HL-60 (cell line): ENCODE results near the gene RNF141.
A peak's percentile ranks its signal among the peaks of the same experiment; 100 is the strongest.

ENCODE experiments used
- DNase-seq, 2 experiments: peaks; one replicate each; pipeline ENCODE4 v3.0.0-alpha.2; 2010 to 2020; ENCODE audit warnings: low read depth in 1 of 2, low spot score in 1 of 2
- H3K27ac ChIP-seq: fragments of 250-450 bp; sonication (Bioruptor Pico); replicated peaks from 2 replicates; pipeline ENCODE4 v1.5.1; 2020; ENCODE audit warnings: mild to moderate bottlenecking, moderate library complexity
- H3K27me3 ChIP-seq: fragments of 250-450 bp; sonication (Bioruptor Pico); 2 replicates; pipeline ENCODE4 v1.5.1; 2021; ENCODE audit warnings: mild to moderate bottlenecking, moderate library complexity; ENCODE audit not compliant: insufficient read depth, poor library complexity, severe bottlenecking
- H3K4me3 ChIP-seq: replicated peaks from 2 replicates; pipeline ENCODE4 v1.5.1; 2011; ENCODE audit warnings: mild to moderate bottlenecking, control low read depth, low read length; ENCODE audit not compliant: insufficient read depth
- GABPA ChIP-seq: IDR thresholded peaks from 2 replicates; pipeline ENCODE4 v1.6.1; 2012; ENCODE audit warnings: low read depth
- POLR2AphosphoS5 ChIP-seq: IDR thresholded peaks from 2 replicates; pipeline ENCODE4 v1.6.1; 2012; ENCODE audit warnings: low read depth
- SPI1 ChIP-seq: IDR thresholded peaks from 2 replicates; pipeline ENCODE4 v1.6.1; 2012; ENCODE audit warnings: low read depth, mild to moderate bottlenecking, borderline replicate concordance
- TF ChIP-seq, protein P1 (sequence below): IDR thresholded peaks from 2 replicates; pipeline ENCODE4 v1.6.1; 2012; ENCODE audit warnings: low read depth; ENCODE audit not compliant: insufficient replicate concordance
- TF ChIP-seq, protein P2 (sequence below): IDR thresholded peaks from one replicate; pipeline ENCODE4 v1.5.1; 2011; ENCODE audit warnings: low read length, control low read depth, inconsistent platforms; ENCODE audit not compliant: insufficient read depth

The RNF141 gene

DNA sequence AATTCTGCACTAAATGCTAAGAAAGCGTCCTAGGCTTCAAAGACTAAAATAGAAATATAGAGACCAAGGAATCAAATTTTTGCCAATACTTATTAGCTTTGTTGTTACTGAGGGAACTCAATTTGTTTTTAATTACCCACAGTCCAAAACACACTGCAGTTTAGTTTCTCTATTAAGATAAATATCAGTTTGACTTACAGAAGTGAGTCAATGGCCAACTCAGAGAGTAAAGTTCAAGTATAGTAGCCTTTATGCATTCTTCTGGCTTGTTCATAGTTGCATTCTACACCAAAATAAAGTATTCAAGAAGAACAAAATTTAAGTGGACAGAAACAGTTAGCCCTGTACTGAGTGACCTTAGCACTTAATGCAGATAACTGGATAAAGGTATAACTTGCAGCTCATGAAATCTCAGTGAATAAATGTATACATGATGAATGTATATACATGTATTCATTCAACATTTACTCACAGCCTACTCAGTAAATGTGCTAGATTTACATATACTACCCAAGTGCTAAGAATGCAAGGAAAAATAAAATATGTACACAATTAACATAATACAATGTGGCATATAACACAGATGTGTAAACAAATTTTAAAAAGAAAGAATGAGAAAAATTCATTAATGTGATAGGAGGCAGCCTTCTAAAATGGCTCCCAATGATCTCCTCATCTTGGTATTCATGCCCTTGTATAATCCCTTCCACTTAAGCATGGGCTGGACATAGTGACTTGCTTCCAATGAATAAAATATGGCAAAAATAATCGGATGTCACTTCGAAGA lies 9.7 kb upstream of the RNF141 start:
- Histone ChIP-seq H3K4me3 (no peak overlapping the region), H3K27ac (no peak overlapping the region), H3K27me3 (no peaks in the 10 kb centered on the region)
- TF ChIP-seq, protein P1, sequence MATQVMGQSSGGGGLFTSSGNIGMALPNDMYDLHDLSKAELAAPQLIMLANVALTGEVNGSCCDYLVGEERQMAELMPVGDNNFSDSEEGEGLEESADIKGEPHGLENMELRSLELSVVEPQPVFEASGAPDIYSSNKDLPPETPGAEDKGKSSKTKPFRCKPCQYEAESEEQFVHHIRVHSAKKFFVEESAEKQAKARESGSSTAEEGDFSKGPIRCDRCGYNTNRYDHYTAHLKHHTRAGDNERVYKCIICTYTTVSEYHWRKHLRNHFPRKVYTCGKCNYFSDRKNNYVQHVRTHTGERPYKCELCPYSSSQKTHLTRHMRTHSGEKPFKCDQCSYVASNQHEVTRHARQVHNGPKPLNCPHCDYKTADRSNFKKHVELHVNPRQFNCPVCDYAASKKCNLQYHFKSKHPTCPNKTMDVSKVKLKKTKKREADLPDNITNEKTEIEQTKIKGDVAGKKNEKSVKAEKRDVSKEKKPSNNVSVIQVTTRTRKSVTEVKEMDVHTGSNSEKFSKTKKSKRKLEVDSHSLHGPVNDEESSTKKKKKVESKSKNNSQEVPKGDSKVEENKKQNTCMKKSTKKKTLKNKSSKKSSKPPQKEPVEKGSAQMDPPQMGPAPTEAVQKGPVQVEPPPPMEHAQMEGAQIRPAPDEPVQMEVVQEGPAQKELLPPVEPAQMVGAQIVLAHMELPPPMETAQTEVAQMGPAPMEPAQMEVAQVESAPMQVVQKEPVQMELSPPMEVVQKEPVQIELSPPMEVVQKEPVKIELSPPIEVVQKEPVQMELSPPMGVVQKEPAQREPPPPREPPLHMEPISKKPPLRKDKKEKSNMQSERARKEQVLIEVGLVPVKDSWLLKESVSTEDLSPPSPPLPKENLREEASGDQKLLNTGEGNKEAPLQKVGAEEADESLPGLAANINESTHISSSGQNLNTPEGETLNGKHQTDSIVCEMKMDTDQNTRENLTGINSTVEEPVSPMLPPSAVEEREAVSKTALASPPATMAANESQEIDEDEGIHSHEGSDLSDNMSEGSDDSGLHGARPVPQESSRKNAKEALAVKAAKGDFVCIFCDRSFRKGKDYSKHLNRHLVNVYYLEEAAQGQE: no peak
- TF ChIP-seq, protein P2, sequence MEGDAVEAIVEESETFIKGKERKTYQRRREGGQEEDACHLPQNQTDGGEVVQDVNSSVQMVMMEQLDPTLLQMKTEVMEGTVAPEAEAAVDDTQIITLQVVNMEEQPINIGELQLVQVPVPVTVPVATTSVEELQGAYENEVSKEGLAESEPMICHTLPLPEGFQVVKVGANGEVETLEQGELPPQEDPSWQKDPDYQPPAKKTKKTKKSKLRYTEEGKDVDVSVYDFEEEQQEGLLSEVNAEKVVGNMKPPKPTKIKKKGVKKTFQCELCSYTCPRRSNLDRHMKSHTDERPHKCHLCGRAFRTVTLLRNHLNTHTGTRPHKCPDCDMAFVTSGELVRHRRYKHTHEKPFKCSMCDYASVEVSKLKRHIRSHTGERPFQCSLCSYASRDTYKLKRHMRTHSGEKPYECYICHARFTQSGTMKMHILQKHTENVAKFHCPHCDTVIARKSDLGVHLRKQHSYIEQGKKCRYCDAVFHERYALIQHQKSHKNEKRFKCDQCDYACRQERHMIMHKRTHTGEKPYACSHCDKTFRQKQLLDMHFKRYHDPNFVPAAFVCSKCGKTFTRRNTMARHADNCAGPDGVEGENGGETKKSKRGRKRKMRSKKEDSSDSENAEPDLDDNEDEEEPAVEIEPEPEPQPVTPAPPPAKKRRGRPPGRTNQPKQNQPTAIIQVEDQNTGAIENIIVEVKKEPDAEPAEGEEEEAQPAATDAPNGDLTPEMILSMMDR: no peak
- TF ChIP-seq POLR2AphosphoS5 (no peak), SPI1 (no peak), GABPA (no peak)
- DNase-seq: no peak

DNA sequence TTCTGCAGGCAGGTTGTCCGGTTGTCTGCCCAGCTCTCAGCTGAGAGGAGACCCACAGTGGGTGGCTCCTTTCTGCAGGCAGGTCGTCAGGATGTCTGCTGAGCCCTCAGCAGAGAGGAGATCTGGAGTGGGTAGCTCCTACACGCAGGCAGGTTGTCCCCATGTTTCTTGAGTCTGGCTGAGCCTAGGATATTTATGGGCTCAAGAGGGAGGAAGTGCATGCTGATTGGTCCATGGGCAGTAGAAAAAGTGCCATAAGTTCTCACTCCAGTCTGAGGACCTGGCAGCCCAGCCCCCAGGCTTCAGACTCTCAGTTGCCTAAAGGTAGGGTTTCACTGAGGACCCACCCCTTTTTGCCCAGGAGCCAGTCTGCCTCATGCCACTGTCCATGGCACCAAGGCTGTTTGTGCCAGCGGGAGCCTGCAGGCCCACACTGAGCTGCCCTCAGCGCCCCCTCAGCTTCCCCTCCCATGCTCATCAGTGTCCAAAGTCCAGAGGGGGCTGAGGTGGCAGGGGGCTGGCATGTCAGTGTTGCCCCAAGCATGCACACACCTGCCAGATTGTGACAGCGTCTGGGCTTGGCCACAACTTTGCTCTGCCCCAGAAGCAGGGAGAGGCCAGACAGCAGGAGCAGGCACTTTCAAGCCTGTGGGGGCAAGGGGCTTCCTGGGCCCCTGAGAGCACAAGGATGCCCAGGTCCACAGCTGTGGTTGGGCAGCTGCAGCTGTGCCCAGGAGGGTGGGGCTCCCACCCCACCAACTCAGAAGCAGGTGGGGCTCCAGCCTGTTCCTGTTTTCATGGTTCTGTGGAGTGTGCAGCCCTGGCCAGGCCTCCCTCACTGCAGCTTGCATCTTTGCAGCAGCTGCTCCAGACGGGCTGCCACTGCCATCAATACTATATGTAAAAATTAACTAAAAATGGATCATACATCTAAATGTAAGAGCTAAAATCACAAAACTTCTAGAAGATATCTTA lies 3.8 kb upstream of the RNF141 start:
- no peak overlapping the region for H3K4me3 ChIP-seq
- peak; percentile 37; the same call in 1 of the 2 replicates for TF ChIP-seq GABPA
- peak; percentile 93 for TF ChIP-seq SPI1
- TF ChIP-seq, protein P2: no peak
- peak; percentile 97 for TF ChIP-seq POLR2AphosphoS5
- DNase-seq: peak; percentile 37 to 84

DNA sequence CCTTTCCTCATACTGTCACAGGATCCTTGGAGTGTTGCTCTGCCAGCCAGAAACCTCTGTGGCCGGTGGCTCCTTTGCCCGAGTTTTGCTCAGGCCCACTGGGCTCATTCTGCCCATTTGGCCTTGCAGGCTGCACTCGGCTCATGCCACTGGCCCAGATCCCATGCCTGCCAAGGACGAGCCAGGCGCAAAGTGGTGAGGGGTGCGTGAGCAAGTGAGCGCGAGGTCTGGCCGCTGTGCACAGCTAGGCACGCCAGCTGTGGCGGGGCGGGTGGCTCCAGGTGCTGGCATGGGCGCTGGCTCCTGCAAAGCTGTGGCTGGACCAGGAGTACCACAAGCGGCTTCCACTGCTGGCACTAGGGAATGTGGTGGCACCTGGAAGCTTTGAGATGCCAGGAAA lies 2.8 kb upstream of the RNF141 start:
- no peak overlapping the region for H3K4me3 ChIP-seq
- no peak overlapping the region for H3K27ac ChIP-seq
- TF ChIP-seq, protein P2: no peak
- TF ChIP-seq, protein P1: no peak
- no peak for TF ChIP-seq POLR2AphosphoS5
- TF ChIP-seq SPI1: no peak
- TF ChIP-seq GABPA: no peak
- no peak for DNase-seq
- H3K27me3 ChIP-seq: no peaks in the 10 kb centered on the region

More for the DNA sequence above, 3.8 kb upstream of the RNF141 start:
- Histone ChIP-seq H3K27me3 (no peaks in the 10 kb centered on the region), H3K27ac (peak overlapping the region; percentile 37)
